HCT116 (cell line): ENCODE data around the gene TTLL11. TPM values are rescaled to one million over a fixed set of nuclear protein-coding genes. Genes with fewer than 3 reads are reported as not detected.

ENCODE experiments used
- ATAC-seq: fragments of 200-7000 bp; cut with Tn5 transposase; 2 replicates; pipeline ENCODE4 v1.9.1; 2020; ENCODE audit warnings: mild to moderate bottlenecking, moderate library complexity
- BruUV-seq: library from RNA; stranded (reverse); fragments of 400-500 nt; replicated peaks from 2 replicates; lab custom pipeline; 2021; lab: Mats Ljungman, UMichigan
- CTCF ChIA-PET: fragments of 300-600 bp; sonication (Branson Sonifier 250); formaldehyde crosslinking; loops from one replicate; lab custom pipeline; 2021; ENCODE audit warnings: antibody characterized with exemption; lab: Charles Lee
- POLR2A ChIA-PET: fragments of 300-600, 350-600 bp; sonication (Branson Sonifier 250); formaldehyde crosslinking; loops from one replicate; lab custom pipeline; 2021; ENCODE audit warnings: antibody characterized with exemption; lab: Charles Lee
- RAD21 ChIA-PET, 2 experiments: fragments of 300-600 bp; sonication (Branson Sonifier 250); formaldehyde crosslinking; loops; one replicate each; lab custom pipeline; 2023; ENCODE audit warnings: low total read pairs in 2 of 2; ENCODE audit not compliant: uncharacterized antibody in 2 of 2, unreplicated experiment in 2 of 2, low non-redundant PET in 1 of 2; lab: Charles Lee
- DNase-seq: peaks from one replicate; pipeline ENCODE4 v3.0.0-alpha.2; 2010; ENCODE audit warnings: low read depth, low spot score
- H2AFZ ChIP-seq: fragments of 200-600 bp; shearing (Covaris generic), sonication (generic); 2 replicates; pipeline ENCODE4 v1.6.1; 2017; ENCODE audit warnings: low read depth, mixed run types, mixed read lengths, antibody characterized with exemption, low read length; ENCODE audit not compliant: poor library complexity, severe bottlenecking
- H3K27ac ChIP-seq: 2 replicates; pipeline ENCODE4 v1.5.1; 2012; ENCODE audit warnings: low read depth, low read length
- H3K27me3 ChIP-seq: fragments of 200-600 bp; sonication (generic); 2 replicates; pipeline ENCODE4 v1.6.1; 2016; ENCODE audit warnings: mixed run types, low read length, mixed read lengths; ENCODE audit not compliant: insufficient read depth
- H3K36me3 ChIP-seq, 2 experiments: fragments of 200-500 bp in 1 of 2; fragments of 200-600 bp in 1 of 2; sonication (Bioruptor generic) in 1 of 2; sonication (generic) in 1 of 2; 2 replicates each; pipeline versions ENCODE4 v1.5.1 to v1.6.1; 2014 to 2016; ENCODE audit warnings: low read length in 2 of 2, inconsistent platforms in 1 of 2, mixed read lengths in 1 of 2, mixed run types in 1 of 2; ENCODE audit not compliant: insufficient read depth in 2 of 2, control insufficient read depth in 1 of 2
- H3K4me1 ChIP-seq, 2 experiments: fragments of 200-600 bp in 1 of 2; sonication (generic) in 1 of 2; 2 replicates each; pipeline versions ENCODE4 v1.5.1 to v1.6.1; 2012 to 2017; ENCODE audit warnings: low read length in 2 of 2, inconsistent platforms in 1 of 2, mild to moderate bottlenecking in 1 of 2, mixed read lengths in 1 of 2, mixed run types in 1 of 2, moderate library complexity in 1 of 2; ENCODE audit not compliant: insufficient read depth in 2 of 2, control insufficient read depth in 1 of 2
- H3K4me2 ChIP-seq: fragments of 200-600 bp; sonication (generic); 2 replicates; pipeline ENCODE4 v1.6.1; 2017; ENCODE audit warnings: mixed run types, low read length, mixed read lengths
- H3K4me3 ChIP-seq, 2 experiments: fragments of 200-600 bp in 1 of 2; sonication (generic) in 1 of 2; replicated peaks in 1 of 2; 2 replicates each; pipeline ENCODE4 v1.5.1; 2011 to 2016; ENCODE audit warnings: low read length in 2 of 2, control low read depth in 1 of 2, low read depth in 1 of 2, mild to moderate bottlenecking in 1 of 2, mixed read lengths in 1 of 2, mixed run types in 1 of 2
- H3K79me2 ChIP-seq: fragments of 200-600 bp; sonication (generic); 2 replicates; pipeline ENCODE4 v1.6.1; 2017; ENCODE audit warnings: mild to moderate bottlenecking, mixed run types, low read length, moderate library complexity, mixed read lengths; ENCODE audit not compliant: insufficient read depth
- H3K9ac ChIP-seq: fragments of 200-600 bp; sonication (generic); 2 replicates; pipeline ENCODE4 v1.6.1; 2016; ENCODE audit warnings: low read length, mixed read lengths
- H3K9me2 ChIP-seq: fragments of 200-600 bp; sonication (generic), shearing (Covaris generic); 2 replicates; pipeline ENCODE4 v1.6.1; 2017; ENCODE audit warnings: mixed run types, mild to moderate bottlenecking, moderate library complexity; ENCODE audit not compliant: insufficient read depth
- H3K9me3 ChIP-seq, 2 experiments: fragments of 200-500 bp in 1 of 2; fragments of 200-600 bp in 1 of 2; sonication (Bioruptor generic) in 1 of 2; sonication (generic) in 1 of 2; 2 replicates each; pipeline ENCODE4 v1.6.1; 2014 to 2017; ENCODE audit warnings: low read length in 2 of 2, mixed read lengths in 2 of 2, inconsistent platforms in 1 of 2, low read depth in 1 of 2, mild to moderate bottlenecking in 1 of 2, mixed run types in 1 of 2, moderate library complexity in 1 of 2; ENCODE audit not compliant: control insufficient read depth in 1 of 2, insufficient read depth in 1 of 2
- H4K20me1 ChIP-seq: fragments of 200-600 bp; sonication (generic), shearing (Covaris generic); 2 replicates; pipeline ENCODE4 v1.6.1; 2017; ENCODE audit warnings: mixed run types, mild to moderate bottlenecking, moderate library complexity; ENCODE audit not compliant: insufficient read depth
- CBX3 ChIP-seq: IDR thresholded peaks from 2 replicates; pipeline ENCODE4 v1.6.1; 2012; ENCODE audit warnings: low read depth
- CEBPB ChIP-seq: IDR thresholded peaks from 2 replicates; pipeline ENCODE4 v1.6.1; 2012; ENCODE audit warnings: low read depth
- EGR1 ChIP-seq: IDR thresholded peaks from 2 replicates; pipeline ENCODE4 v1.6.1; 2012; ENCODE audit warnings: low read depth
- ELF1 ChIP-seq: IDR thresholded peaks from 2 replicates; pipeline ENCODE4 v1.6.1; 2012; ENCODE audit warnings: low read depth, borderline replicate concordance
- EZH2phosphoT487 ChIP-seq: fragments of 200-600 bp; IDR thresholded peaks from 2 replicates; pipeline ENCODE4 v1.6.1; 2018; ENCODE audit warnings: antibody characterized with exemption, borderline replicate concordance
- FOSL1 ChIP-seq: IDR thresholded peaks from 2 replicates; pipeline ENCODE4 v1.6.1; 2012; ENCODE audit warnings: low read depth
- JUND ChIP-seq: IDR thresholded peaks from 2 replicates; pipeline ENCODE4 v1.6.1; 2012
- MAX ChIP-seq: IDR thresholded peaks from 2 replicates; pipeline ENCODE4 v1.6.1; 2012
- POLR2AphosphoS5 ChIP-seq: IDR thresholded peaks from 2 replicates; pipeline ENCODE4 v1.6.1; 2011; ENCODE audit warnings: mild to moderate bottlenecking, low read depth, low read length, moderate library complexity
- REST ChIP-seq: IDR thresholded peaks from 2 replicates; pipeline ENCODE4 v1.6.1; 2012; ENCODE audit warnings: low read depth
- TCF7L2 ChIP-seq: IDR thresholded peaks from 2 replicates; pipeline ENCODE4 v1.7.0; 2011; ENCODE audit warnings: borderline replicate concordance, inconsistent platforms; ENCODE audit not compliant: insufficient read depth, insufficient read length; ENCODE audit errors: extremely low read depth
- YY1 ChIP-seq: IDR thresholded peaks from 2 replicates; pipeline ENCODE4 v1.6.1; 2011; ENCODE audit warnings: low read length, low read depth, moderate library complexity, mild to moderate bottlenecking; ENCODE audit not compliant: insufficient replicate concordance; ENCODE audit errors: extremely low read depth
- ZBTB33 ChIP-seq: IDR thresholded peaks from 2 replicates; pipeline ENCODE4 v1.6.1; 2011; ENCODE audit warnings: mild to moderate bottlenecking, low read length, moderate library complexity; ENCODE audit not compliant: insufficient replicate concordance; ENCODE audit errors: extremely low read depth
- intact Hi-C: fragments of 100-400 bp; cut with micrococcal nuclease; formaldehyde crosslinking; loops from 2 replicates; pipeline ENCODE4 v1.10.0; 2022
- total RNA-seq: library from RNA; stranded (reverse); gene quantifications from one replicate; pipeline ENCODE4 v1.2.1, GENCODE V29; 2021; ENCODE audit not compliant: unreplicated experiment

Gene TTLL11
- total RNA-seq, 1 experiment from 2014 or later, result 2.2 TPM

GRCh38 chr9:121822093-121823085 is 270.7 kb downstream of the TTLL11 start:
- RAD21 ChIA-PET, result no interaction called here
- Histone ChIP-seq H3K79me2 (no peaks in the 10 kb centered on the region), H3K27me3 (peaks cover 5% of the 10 kb centered on the region; the same call in 1 of the 2 replicates), H3K9me3 (no peaks in the 10 kb centered on the region), H3K36me3 (no peaks in the 10 kb centered on the region), H4K20me1 (no peaks in the 10 kb centered on the region)
- CTCF ChIA-PET, result interaction anchor here (0.6 kb wide), 1 partner anchor 137 kb away, joined by 3 read pairs; no protein-coding TSS in a partner anchor
- BruUV-seq, result no TSS peak
- ATAC-seq, result no peak
- intact Hi-C loops, result no loop called here
- TF ChIP-seq EZH2phosphoT487 (no peak), POLR2AphosphoS5 (no peak), TCF7L2 (no peak), ELF1 (no peak), ZBTB33 (no peak), REST (no peak), CEBPB (no peak), CBX3 (no peak), YY1 (no peak), MAX (peak; percentile 90), EGR1 (no peak), FOSL1 (peak; percentile 52; the same call in 1 of the 2 replicates), JUND (peak; percentile 56; the same call in 1 of the 2 replicates)
- TF ChIP-seq, all 23 proteins: peak for 3
- Histone ChIP-seq H3K27ac (no peak overlapping the region), H3K4me3 (no peak overlapping the region), H3K9me2 (no peaks in the 10 kb centered on the region), H3K4me2 (peak overlapping the region; percentile 28; the same call in 1 of the 2 replicates), H3K4me1 (peaks cover 0 to 15% of the 10 kb centered on the region in 2 experiments; a peak in 2 of 4 replicates), H2AFZ (no peak overlapping the region), H3K9ac (no peak overlapping the region)
- DNase-seq, result no peak
- POLR2A ChIA-PET, result no interaction called here
